GM21619 (cell line): ENCODE data around the gene ELMOD3.
"Not testable (repeated sequence)": the region's sequence is repeated elsewhere in the genome, so short reads cannot be mapped to it uniquely, and the experiment has no call there.

Experiments
- ATAC-seq: cut with Tn5 transposase; IDR thresholded peaks from one replicate; pipeline ENCODE4 v1.9.1; 2021; ENCODE audit not compliant: unreplicated experiment

The ELMOD3 gene

DNA sequence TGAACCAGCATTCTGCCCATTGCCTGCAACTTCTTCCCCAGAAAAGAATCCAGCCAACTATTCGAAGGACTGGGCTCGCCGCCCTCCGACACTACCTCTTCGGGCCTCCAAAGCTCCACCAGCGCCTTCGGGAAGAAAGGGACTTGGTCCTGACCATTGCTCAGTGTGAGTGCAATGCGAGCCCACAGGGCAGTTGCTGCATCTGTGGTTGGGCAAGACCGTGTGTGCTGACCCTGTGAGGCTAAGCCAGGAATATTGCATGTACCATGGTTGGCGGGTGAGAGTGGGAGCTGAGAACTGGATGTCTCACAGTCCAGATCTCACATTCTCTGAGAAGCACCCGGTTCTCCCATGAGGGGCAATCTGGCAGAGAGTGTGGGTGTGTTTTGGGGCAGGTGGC lies 16.5 kb downstream of the ELMOD3 start:
- no peak for ATAC-seq

DNA sequence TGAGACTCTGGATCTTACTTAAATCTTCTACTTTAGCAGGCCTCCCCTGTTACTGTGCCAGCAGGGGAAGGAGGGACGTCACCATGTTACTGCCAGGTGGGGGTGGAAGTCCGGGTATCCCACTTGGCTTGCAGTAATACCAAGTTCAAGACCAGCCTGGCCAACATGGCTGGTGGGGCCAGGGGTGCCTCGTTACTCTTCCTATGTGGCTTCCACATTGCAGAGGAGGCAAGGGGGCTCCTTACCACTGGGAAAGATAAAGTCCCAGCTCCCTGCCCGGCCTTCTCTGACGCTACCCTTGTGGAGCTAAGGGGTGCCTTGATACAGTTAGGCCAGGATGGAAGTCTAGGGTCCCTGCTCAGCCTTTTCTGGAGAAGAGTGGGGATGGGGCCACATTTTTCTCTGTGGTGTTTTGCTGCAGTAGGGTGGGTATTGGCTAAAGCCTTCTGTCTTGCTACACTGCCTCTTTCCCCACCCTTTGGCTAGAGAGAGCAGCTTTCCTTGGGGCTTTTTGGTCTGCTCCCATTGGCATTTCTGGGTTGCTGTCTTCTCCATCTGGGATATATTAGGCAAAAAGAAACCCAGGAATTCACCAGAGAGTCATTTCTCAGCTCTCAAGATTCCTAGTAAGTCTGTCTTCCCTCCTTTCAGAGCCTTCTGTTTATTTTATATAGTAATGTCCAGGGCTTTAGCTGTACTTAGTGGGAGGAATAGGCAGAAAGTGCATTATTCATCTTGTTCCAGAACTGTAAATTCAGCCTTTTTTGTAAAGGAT lies 21.9 kb downstream of the ELMOD3 start:
- no peak for ATAC-seq

DNA sequence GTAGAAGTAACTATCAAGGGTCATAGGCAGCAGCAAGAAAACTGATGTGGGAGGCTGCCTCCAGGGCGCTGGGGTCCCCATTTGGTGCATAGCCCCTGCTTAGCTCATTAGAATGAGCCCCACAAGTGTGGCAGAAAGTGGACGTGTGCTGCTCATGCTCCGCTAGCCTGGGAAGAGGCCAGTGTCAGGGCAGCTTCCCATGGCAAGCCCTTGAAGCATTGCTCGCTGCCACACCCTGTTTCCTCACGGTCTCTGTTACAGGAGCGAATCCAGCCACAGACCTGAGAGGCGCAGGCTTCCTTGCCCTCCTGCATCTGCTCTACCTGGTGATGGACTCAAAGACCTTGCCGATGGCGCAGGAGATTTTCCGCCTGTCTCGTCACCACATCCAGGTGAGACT lies 22.5 kb downstream of the ELMOD3 start:
- ATAC-seq = no peak

DNA sequence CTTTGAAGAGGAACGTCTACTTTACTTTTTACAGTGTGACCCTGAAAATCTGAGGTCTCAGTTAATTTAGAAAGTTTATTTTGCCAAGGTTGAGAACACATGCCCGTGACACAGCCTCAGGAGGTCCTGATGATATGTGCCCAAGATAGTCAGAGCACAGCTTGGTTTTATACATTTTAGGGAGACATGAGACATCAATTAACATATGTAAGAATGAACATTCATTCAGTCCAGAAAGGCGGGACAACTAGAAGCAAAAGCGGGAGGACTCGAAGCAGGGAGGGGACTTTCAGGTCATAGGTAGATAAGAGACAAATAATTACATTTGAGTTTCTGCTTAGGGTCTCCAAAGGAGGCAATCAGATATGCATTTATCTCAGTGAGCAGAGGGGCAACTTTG lies 23.7 kb downstream of the ELMOD3 start:
- ATAC-seq = no peak

DNA sequence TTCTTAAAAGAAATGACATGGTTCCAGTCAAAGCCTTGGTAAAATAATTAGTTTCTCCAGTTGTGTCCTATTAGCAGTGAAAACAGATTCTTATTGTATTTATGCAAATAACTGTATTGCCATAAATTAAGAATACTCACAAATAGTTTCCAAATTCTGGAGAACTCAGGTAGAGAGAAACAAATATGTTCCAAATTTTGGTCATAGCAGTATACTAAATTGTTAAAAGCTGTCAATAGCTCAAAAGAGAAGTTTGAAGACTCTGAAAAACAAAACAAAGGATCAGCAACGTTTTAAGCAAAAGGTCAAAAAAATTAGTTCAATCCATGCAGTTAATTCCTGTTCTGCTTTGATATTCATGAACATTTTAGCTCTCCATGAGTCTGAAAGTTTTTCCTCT lies 25.5 kb downstream of the ELMOD3 start:
- ATAC-seq = no peak

DNA sequence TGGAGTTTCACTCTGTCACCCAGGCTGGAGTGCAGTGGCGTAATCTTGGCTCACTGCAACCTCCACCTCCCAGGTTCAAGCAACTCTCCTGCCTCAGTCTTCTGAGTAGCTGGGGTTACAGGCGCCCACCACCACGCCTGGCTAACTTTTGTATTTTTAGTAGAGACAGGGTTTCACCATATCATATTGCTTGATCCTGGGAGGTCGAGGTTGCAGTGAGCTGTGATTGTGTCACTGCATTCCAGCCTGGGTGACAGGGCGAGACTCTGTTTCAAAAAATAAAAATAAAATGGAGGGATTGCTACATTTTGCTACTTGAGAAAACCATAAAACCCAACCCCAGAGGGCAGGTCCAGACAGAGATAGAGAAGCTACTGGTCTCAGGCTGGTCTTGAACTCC lies 28.6 kb downstream of the ELMOD3 start:
- ATAC-seq = not testable (repeated sequence)

DNA sequence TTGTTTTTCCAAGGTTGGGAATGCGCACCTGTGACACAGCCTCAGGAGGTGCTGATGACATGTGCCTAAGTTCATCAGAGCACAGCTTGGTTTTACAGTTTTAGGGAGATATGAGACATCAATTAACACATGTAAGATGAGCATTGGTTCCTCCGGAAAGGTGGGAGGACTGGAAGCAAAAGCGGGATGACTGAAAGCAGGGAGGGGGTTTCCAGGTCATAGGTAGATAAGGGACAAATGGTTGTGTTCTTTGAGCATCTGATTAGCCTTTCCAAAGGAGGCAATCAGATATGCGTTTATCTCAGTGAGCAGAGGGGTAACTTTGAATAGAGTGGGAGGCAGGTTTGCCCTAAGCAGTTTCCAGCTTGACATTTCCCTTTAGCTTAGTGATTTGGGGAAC lies 29.3 kb downstream of the ELMOD3 start:
- no peak for ATAC-seq

DNA sequence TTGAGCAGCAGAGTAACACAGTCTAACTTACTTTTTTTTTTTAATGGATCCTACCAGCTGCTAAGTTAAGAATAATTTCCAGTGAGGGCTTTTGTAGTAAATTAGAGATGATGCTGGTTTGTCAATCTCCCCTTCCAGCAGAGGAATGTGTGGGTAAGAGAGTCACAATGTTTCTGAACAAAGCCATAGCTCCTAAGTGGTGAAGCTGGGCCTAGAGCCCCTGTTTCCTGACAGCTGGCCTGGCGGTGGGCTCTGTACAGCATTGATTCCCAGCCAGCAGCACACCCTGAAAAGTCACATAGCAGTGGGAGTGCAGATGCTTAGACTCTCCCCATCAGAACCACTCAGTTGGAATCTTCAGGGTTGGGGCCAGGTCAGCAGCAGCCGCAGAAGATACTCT lies 31.2 kb downstream of the ELMOD3 start:
- no peak for ATAC-seq

DNA sequence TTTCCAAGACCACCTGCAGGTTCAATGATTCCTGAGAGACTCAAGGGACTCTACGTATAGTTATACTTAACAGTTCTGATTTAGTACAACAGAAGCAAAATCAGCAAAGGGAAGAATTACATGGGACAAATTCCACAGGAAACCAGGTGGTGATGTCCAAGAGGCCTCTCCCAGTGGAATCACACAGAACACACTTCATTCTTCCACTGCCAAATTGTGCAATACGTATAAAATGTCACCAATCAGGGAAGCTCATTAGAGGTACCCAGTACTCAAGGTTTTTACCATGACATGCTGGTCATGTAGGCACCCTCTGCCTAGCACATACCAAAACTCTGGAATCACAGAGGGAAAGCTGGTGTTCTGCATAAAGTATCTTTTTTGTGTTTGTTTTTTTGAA lies 33.2 kb downstream of the ELMOD3 start:
- ATAC-seq = no peak

DNA sequence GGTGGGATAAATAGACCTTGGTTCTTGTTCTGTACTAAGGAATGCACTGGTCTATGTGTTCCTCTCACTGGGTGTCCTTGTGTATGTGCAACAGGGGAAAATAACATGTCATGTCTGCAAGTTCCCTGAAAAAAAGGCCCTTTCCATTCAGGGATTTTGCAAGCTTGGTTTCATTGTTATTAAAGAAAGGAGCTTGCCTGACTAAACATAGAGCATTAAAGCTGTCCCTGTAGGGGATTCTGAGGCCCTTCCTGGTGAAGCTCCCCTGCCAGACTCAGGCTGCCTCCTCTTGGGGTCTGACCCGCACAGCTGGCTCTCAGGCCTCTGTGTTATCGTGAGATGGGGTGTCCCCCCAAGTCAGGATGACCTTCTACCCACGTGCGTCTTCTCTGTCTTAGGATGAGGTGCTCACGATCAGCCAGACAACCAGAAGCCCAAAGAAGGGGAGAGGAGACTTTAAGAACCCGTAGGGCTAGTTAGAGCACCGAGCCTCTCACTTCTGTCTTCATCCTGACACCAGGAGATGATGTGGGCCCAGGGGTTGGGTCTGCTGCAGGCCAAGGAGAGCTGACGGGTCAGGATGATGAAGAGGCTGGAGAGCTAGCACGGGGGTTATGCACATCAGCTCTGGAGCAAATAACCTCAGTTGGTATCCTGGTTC lies 34.4 kb downstream of the ELMOD3 start:
- no peak for ATAC-seq

DNA sequence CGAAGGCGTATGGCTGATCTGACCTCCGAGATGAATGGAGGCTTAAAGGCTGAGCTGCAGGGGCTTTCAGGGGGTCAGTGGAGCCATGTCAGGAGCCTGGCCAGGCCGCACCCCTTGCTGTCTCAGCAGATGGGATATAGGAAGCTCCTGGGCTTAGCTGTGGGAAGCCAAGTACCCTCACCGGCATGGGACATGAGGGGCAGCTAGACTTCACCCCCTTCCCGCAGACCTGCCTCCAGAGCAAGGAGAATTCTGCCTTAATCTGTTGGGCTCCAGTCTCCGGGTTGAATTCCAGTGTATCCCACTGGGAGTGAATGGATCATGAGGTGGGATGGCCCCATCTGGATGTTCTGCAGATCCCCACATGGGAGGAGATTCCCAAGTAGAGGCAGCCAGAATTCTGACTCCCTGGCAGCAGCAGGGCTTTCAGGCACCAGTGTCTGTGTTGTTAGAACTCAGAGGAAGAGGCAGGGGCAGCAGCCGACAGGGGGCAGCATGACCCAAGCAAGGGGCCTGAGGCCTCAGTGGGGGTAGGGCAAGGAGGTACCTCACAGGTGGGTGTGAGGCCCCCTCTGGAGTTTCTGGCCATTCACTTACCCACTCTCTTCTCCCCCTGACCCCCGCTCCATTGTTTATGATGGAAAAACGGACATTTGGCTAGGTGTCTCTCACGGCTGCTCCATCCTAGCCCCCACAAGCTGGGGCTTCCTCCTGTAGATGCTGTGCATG lies 36.5 kb downstream of the ELMOD3 start:
- no peak for ATAC-seq

DNA sequence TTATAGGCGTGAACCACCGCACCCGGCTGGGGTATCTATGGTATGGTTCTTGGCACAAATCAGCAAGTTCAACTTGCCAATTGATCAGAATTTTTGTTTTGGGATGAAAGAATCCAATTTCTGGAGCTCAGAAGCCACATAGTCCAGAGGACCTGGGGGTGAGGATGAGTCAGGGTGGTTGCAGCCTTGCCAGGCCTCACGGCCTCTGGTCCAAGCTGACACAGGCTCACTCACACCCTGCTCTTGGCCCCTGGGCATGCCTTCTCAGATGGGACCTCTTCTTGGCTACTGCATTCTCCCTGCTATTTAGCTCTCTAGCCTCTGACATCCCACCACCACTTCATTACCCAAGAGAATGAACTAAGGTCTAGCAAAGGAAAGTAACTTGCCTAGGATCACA lies 39.3 kb downstream of the ELMOD3 start:
- ATAC-seq = no peak

DNA sequence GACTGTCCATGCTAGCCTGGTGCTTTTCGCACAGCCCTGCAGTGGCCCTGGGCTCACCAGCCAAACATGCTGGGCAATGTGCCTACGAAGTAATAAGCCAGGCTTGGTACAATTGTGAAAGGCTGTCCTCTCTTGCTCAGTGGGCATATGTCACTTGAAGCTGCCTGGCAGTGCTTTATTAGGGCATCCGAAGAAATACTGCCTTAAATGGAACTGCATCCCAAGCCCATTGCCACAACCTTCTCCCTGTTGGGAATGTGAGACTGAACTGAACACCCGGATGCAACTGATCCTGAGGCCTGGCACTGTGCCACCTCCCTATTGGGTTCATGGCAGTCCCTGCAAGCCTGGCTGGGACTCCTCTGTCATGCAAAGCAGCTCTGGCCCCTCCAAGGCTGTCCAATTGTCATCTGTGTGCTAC lies 39.7 kb downstream of the ELMOD3 start:
- no peak for ATAC-seq

DNA sequence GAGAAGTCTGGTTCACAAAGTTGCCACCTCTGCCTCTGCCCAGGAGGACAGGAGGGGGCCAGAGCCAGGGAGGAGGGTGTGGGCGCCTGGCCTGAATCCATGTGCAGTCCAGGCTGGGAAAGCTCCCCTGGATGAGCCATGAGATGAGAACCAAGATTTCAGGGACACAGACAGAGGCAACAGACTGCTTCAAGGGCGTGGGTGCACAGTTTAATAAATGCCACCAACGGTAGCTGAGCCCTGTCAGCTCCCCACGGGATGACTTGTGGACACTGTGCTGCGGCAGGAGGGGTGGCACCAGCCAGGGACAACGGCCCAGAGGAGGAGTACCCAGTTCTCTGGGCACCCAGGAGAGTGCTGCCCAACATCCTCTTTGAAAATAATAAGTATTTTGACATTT lies 40.4 kb downstream of the ELMOD3 start:
- no peak for ATAC-seq

DNA sequence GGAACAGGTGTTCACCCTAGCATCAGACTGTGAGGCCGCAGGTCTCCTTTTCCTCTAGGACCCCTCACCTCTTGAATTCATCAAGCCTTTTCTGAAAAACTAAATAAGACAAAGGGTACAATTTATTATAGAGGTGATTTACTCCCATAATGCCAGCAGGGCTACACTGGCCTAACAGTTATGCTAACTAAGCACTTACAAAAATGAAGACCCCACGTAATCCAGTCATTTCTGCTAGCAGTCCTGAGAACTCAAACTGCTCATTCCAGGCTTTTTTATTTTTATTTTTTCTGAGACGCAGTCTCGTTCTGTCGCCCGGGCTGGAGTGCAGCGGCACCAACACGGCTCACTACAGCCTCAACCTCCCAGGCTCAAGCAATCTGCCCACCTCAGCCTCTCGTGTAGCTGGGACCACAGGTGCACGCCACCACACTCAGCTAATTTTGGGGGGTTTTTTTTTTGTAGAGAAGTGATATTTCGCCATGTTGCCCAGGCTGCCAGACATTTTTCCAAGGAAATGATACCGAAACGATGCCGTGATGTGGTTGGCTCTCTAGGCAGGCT lies 41.4 kb downstream of the ELMOD3 start:
- ATAC-seq = no peak

DNA sequence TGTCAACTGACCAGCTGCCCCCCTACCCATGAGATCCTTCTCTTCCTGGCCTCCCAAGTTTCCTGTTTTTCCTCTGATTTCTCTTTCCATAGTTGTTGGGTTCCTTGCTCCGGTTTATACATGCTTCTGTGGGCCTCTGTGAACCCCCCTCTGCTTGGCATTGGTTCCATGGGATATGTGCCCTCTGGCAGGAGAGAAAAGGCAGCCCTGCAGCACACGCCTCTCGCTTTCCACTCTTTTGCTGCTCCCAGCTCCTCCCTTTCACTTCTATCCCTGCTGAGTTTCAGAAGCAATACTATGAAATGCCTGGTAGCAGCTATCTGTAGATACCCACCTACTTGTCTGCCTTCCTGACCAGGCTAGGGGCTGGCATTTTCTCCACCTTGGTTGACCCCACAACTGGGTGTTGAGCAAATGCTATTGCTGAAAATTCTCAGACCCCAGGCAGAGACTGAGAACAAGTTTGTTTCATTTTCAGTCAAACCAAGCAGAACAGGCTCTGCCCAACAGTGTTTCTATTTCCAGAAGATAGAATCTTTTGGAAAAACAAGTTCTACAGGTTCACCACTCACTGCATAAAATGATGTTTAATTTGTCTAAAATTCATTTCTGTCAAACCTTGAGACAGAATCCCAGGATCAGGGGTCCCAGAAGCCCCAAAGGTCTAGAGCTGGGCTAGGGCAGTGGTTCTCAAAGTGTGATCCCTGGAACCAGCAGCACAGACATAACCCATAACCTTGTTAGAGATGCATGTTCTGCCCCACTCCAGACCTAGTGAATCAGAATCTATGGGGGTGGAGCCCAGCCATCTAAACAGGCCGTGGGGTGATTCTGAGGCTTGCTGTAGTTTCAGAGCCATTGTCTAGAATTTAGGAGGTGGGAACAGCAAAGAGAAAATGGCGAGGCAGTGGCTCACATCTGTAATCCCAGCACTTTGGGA lies 42.2 kb downstream of the ELMOD3 start:
- ATAC-seq = no peak

DNA sequence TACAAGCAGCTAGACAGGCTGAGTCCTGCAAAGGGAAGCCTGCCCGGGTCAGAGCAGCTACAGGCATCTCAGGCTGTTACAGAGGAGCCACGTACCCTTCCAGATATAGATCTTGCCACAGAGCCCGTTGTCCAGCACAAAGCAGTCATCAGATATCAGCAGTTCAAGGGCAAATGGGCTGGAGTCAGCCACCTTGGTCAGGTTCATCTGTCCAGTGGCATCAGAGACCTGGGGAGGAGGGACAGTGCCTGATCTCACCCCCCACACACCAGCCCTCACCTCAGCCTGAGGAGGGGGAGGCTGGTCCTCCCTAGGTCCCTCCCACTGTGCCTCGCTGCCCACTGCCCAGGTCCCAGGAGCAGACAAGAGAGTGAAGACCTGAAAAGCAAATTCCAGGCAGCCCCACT lies 43.4 kb downstream of the ELMOD3 start:
- ATAC-seq = no peak

DNA sequence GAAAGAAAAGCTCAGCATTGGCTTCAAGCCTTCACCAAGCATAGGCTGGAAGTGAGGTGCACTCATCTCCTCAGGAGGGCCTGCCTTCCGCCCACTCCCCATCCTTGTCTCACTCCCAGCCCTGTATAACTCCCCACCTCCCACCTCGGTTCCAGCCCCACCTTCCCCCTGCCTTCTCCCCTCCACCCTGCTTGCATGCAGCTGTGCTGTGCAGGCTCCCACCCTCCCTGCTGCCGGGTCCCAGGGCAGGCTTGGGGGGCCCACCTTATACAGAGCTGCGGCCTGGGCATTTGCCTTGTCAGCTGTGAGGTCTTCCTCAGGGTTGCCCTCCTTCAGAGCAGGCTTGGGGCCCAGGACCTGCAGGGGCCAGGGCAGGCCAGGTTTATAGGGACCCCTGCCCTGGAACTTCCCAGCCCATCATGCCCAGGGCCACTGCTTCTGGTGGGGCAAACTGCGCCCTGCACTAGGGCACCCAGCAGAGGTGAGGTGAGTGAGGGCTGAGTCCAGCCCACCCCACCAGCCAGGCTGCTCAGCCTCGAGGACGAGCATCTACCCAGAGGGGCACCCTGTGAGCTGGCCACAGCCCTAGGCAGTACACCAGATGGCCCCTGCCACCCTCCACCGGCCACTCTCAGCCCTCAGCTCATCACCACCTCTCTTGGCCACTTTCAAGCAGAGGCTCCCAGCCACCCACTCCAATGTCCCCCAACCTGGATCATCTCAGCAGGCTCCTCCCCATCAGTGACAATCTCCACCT lies 44.0 kb downstream of the ELMOD3 start:
- no peak for ATAC-seq

DNA sequence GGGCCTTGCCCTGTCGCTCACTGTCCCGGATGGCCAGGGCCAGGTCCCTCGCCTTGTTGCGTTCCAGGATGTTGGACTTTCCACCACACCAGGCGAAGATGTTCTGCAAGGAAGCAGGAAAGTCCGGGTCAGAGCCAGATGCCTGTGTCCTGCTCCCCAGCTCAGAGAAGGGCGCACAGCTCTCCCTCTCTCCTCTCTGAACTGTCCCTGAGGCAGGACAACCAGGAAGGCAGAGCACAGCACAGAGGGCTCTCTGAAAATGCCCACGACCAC lies 44.5 kb downstream of the ELMOD3 start:
- no peak for ATAC-seq

DNA sequence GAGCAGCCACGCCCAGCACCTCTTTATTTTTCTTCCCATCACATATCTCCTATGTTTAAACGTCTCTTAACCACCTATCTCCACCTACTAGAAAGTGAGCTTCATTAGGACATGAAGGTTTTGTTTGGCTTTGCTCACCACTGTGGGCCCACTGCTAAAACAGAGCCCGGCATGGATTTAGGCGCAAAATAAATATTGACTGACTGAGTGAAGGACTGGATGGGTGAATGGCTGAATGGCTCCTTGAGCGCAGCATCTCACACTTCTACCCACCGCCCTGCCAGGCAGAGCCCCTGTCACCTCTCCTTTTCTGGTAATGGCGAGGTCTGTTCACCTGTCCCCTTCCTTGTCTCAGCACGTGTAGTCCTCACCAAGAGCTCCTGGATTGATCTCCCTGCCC lies 45.5 kb downstream of the ELMOD3 start:
- ATAC-seq = no peak
